GM19351 (cell line): ENCODE data around the gene GAB2.

Experiments
- ATAC-seq: cut with Tn5 transposase; IDR thresholded peaks from one replicate; pipeline ENCODE4 v1.9.1; 2021; ENCODE audit warnings: mild to moderate bottlenecking, moderate library complexity; ENCODE audit not compliant: unreplicated experiment

The GAB2 gene

GRCh38 chr11:78168539-78169477, 248.8 kb downstream of the GAB2 start:
- no peak for ATAC-seq

- ATAC-seq = no peak
These were observed 250.7 kb downstream of the GAB2 start for GRCh38 chr11:78166855-78167469.
